GM18508 (cell line): ENCODE data around the gene ANKRD36C.
"Not testable (repeated sequence)": the region's sequence is repeated elsewhere in the genome, so short reads cannot be mapped to it uniquely, and the experiment has no call there.

ENCODE experiments used
- ATAC-seq: cut with Tn5 transposase; IDR thresholded peaks from one replicate; pipeline ENCODE4 v1.9.1; 2021; ENCODE audit warnings: moderate number of reproducible peaks; ENCODE audit not compliant: insufficient read depth, unreplicated experiment

Gene ANKRD36C

DNA sequence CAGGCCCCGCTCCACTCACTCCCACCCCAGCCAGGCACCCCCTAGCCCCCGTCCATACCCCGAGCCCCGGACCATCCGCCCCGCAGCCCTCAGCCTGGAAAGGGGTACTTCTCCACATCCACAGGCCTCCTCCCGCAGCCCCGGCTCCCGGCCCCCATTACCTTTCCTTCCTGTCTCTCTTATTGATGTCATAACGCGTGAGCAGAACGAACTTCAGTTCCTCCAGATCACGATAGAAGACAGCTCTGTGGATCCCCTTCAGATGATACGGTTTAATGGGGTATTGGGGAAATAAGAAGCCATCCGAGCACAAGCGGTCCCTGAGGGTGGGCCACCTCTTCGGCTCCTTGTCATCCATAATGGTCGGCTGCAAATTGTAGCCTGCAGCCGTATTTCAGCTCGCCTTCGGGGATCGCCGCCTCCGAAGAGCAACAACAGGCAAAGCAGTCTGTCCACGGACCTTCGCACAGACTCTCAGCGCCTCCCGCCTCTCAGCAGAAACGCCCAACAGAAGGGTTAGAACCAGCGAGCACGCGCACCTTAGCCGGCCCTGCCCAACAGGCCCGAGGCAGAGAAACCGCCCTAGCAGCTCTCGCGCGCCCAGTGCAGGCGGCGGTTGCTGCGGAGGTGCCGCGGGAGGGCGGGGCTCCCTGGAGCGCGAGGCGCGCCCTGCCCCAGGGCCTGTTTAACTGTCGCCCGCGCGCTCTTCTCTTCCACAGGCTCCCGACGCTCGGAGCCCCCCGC is at the start of gene ANKRD36C:
Gene ANKRD36C, minus strand, starts transcription at position 474 of the 744 bp plus-strand sequence. Its CDS starts 116 bp downstream, at position 358.
- peak; percentile 73 for ATAC-seq

DNA sequence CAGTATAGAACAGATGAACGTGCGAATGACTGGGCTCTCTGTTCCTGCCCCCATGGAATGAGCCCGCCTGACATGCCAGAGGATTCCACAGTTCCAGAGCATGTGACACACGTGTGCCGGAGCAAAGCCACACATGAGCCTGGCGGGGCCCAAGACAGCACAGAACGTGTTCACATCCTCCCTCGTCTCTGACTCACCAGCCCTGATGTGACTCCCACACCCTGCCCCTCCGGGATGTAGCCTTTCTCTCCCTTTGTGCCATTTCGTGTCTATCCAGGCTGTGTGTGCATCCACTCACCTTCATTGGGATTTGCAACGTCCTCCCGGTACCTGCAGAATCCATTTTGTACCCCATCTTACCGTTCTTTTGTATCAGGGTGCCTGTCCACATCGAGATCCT is 43.9 kb upstream of the ANKRD36C start:
- not testable (repeated sequence) for ATAC-seq

- ATAC-seq = not testable (repeated sequence)
These were observed 43.2 kb upstream of the ANKRD36C start, which contains the start of gene GPAT2 for GRCh38 chr2:96034792-96035191. TSS of gene GPAT2 (minus strand) at chr2:96034916. CDS start at chr2:96032359, 2,557 bp downstream.

GRCh38 chr2:96033997-96034396 is 42.4 kb upstream of the ANKRD36C start:
- not testable (repeated sequence) for ATAC-seq

- not testable (repeated sequence) for ATAC-seq
These were observed 36.2 kb upstream of the ANKRD36C start for GRCh38 chr2:96027725-96028325.

DNA sequence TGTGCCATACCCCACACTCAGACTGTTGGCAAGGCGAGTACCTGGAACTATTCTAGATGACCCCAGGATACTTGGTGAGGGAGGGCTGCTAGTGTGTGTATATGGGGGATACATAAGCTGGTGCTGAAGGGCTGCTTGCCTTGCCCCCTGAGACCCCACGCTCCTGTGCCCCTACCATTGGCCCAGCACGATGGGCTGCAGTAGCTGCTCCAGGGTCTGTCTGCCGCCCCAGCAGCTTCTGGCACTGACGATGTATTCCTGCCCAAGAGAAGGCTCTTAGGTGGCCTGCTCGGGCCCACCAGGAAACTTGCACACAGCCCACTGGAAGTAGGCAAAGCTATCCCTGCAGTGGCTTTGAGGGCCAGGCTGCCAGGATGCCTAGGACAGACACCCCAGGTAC is 34.1 kb upstream of the ANKRD36C start:
- not testable (repeated sequence) for ATAC-seq

- ATAC-seq = no peak
These were observed 33.5 kb upstream of the ANKRD36C start for GRCh38 chr2:96025194-96025492.

DNA sequence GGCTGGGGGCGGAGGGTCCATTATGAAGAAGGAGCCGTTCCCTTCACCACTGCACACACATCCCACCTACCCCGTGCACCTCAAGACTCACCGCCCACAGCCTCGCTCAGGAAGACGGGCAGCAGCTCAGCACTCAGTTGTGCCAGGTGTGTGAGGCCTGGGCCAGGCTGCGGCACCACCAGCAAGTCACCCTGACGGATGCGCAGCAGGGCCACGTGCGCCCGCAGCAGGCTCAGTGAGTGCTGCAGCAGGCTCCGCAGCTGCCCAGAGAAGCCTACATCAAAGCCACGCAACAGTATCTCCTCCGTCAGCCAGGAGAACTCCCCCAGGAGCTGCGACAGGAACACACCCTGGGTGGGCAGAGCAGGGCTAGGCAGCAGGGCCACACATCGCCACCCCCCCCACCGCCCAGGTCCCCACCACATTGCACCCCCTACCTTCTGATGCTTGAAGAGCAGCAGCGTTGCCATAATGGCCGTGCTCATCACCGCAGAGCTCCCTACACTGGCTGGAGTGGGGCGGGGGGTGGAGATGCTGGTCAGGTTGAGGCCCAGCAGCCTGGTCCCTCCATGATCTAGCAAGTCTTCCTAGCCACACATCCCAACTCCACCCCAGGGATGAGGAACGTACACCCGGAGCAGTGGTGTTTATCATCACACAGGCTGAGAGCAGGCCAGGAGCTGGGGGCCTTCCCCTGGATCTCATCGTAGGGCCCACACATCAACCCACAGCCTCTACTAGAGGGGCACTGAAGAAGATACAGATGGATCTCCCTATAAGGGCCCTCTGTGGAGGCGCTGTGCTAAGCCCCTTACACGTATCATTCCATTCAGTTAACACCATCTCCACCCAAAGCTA is 32.9 kb upstream of the ANKRD36C start:
- ATAC-seq = no peak

- ATAC-seq = not testable (repeated sequence)
These were observed 32.1 kb upstream of the ANKRD36C start for GRCh38 chr2:96023701-96024100.

DNA sequence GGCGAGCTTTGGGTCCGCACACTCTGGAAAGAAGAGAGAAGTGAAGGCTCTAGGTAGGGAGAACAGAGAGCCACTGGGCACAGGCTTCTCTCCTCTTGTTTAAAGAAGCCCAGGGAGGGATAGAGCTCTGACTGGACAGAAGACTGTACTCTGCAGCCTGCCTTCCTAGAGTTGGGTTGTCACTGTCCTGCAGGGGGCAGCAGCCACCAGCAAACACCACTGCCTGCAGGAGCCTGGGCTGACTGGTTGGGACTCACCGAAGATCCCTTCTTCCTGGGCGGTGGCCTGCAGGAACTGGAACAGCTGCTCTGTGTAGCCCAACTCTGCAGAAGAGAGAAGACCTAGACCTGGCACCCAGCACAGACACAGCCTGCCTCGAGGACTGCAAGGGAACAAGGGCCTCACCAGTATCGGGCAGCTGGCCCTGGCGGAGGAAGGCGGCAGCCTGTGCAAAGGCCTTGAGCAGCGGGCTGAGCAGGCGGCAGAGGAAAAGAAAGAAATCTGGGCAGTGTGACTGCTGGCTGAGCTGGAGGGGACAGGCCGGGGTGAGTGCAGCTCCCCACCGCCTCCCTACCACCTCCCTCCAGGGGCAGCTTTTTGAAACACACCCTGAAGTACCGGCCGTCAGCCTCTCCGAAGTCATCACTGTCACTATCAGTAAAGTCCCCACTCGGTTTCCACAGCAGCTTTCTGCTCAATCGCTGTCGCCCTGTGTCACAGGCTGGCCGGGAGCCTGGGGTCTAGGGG is 31.2 kb upstream of the ANKRD36C start:
- ATAC-seq = not testable (repeated sequence)

DNA sequence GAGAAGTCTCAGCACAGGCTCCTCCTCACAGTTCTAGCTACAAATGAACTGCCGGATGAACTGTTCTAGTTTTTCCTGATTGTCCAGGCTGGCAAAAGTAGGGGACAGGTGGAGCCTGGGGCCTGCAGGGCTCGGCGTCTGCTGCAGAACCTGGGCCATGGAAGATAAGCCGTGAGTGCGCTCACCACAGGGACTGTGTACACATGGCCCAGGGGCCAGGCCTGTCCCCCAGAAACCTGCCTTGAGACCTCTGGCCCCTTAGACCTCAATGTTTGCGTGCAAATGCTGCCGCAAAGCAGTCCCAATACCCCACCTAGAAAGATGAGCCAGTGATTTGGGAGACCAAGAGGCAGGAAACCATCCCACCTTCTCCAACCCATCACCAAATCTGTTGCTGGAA is 30.5 kb upstream of the ANKRD36C start:
- not testable (repeated sequence) for ATAC-seq

GRCh38 chr2:96021142-96021541 is 29.5 kb upstream of the ANKRD36C start:
- ATAC-seq = not testable (repeated sequence)

DNA sequence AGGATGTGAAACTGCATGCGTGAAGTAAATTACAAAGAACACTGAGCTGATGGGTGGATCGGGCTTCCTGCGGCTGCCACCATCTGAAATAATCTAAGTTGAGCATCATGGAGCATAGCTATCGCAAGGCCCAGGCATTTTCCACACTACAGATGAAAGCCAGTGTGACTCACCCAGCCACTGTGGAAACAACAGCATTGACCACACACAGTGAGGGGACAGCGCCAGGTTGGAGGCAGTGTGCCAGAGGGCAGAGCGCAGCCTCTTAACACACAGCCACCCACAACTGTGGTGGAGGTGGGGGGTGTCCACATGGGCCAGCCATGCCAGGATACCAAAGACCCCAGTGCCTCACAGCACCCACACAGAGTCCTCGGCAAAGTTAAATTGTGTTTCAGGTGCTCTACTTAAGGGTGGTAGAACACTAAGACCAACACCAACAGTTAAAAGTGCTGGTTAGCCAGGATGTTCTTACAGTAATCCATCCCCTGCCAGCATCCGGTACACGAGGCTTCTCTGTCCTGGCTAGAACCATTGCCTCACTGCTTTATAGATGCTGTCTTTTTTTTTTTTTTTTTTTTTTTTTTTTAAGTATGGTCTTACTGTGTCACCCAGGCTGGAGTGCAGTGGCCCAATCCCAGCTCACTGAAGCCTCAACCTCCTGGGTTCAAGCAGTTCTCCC is 28.4 kb upstream of the ANKRD36C start:
- not testable (repeated sequence) for ATAC-seq

DNA sequence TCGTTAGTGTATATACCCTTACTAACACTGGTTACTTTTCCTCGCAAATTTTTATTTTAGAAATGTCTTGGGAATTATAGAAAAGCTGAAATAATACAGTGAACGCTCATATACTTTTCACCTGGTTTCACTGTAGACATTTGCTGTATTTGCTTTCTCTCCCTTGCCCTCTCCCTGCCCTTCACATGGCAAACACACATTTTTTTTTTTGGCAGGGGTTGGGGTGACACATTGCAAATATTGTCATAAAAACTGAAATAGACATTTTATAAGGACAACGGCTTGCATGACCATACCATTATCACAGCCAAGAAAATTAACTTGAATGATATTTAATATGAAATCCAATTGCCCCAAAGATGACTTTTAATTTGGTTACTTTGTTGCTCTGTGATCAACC is 24.7 kb upstream of the ANKRD36C start:
- not testable (repeated sequence) for ATAC-seq

GRCh38 chr2:96012792-96013264 is 21.2 kb upstream of the ANKRD36C start:
- not testable (repeated sequence) for ATAC-seq

- ATAC-seq = not testable (repeated sequence)
These were observed 20.6 kb upstream of the ANKRD36C start for GRCh38 chr2:96012086-96012791.

DNA sequence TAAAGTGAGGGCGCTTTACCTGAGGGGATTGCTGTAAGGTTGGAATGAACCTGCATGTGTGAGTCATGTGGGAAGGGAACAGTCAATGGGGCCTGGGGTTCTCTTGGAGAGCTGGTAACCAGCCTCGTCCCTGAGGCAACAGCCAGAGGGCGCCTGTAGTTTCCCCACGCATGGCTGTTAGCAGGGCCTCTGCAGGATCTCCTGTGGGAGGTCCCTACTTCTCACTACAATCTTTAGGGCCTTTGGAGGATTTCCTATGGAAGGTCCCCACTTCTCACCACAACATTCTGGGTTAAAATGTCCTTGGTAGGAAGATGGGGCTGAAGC is 19.5 kb upstream of the ANKRD36C start:
- not testable (repeated sequence) for ATAC-seq

DNA sequence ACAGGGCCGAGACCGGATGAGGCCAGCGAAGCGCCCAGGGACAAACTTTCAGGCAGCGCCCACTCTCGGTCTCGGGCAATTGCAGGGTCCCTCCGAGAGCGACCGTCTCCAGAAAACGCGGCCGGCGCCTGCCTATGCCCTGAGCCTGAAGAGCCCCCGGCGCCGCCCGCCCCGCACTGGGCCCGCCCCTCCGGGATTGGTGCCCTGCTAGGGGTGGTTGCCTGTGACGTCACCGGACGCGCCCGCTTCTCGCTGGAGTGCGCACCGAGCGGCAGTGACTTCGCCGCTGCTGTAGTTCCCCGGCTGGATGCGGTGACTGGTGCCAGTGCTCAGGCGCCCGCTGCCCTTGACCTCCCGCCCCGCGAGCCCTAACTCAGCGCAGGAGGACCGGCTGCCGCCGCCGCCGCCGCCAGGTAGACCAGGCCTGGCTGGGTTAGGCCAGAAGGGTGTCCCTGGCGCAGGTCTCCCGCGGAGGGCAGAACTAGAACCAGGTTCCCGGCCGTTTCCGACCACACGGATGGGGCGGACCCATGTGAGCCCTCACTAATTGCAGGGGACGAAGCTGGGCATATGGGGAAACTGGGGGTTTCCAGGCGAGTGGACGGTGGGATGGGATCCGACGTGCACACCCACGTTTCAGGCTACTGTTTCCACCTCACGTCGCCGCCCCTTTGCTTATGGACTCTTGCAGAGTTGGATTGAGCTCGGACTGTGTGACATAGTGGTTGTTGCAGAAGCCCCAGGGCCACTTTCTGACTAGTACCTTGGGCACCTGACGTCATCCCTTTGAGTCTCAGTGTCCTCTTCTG is 18.9 kb upstream of the ANKRD36C start:
- peak; percentile 79 for ATAC-seq
